Measurements from ENCODE around the gene SNTB2. TPM values are rescaled to one million over a fixed set of nuclear protein-coding genes. Genes with fewer than 3 reads are reported as not detected.

Gene SNTB2
- total RNA-seq, 1 experiment from 2014 or later = 20.2 TPM

DNA sequence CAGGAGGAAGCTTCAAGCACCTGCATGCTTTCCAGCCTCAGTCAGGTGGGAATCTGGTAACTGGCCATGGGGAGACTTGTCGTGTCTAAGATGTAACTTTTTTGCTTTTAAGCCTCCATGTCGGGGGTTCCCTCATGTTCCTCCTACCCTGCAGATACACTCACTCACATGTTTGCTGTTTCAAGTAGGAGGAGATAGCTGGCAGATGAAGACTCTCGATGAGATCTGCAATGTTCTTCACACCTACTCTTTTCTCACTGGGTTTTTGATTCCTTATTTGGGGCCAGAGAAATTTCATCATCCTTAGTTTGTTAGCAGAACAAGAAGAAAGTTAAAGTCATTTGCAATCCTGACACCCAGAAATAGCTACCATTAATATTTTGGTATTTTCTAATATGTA, 29.8 kb upstream of the SNTB2 start:
- Mint-ChIP-seq H3K27ac (no peak overlapping the region), H3K36me3 (ENCODE audit: insufficient read depth in 1 of 3, low read depth in 3 of 3) (peaks cover 51 to 83% (median 77%) of the 10 kb centered on the region in 3 experiments), H3K4me3 (no peak overlapping the region), H3K9me3 (no peaks in the 10 kb centered on the region), H3K27me3 (ENCODE audit: low read depth) (no peaks in the 10 kb centered on the region), H3K4me1 (no peaks in the 10 kb centered on the region)
- Histone ChIP-seq H2BK20ac (ENCODE audit: low read depth, low read length, poor library complexity, severe bottlenecking) (no peak overlapping the region), H3K9me3 (ENCODE audit: control insufficient read depth, low read depth, low read length) (no peaks in the 10 kb centered on the region), H3K23ac (ENCODE audit: insufficient read length, low read depth, low read length) (no peak overlapping the region), H3K18ac (ENCODE audit: insufficient read length, low read depth, low read length) (no peak overlapping the region), H3K4me2 (ENCODE audit: insufficient read depth, insufficient read length, low read length) (no peak overlapping the region), H3K9ac (ENCODE audit: extremely low read depth, insufficient read length, low read length) (no peak overlapping the region), H4K5ac (ENCODE audit: insufficient read length, low read depth, low read length) (no peak overlapping the region), H3T11ph (ENCODE audit: low read length) (no peak overlapping the region), H3K4ac (ENCODE audit: low read depth, low read length) (no peak overlapping the region), H3K56ac (ENCODE audit: insufficient read length, low read depth, low read length) (no peak overlapping the region), H4K91ac (ENCODE audit: insufficient read length, low read depth, low read length) (no peak overlapping the region), H3K14ac (ENCODE audit: insufficient read depth, low read length) (no peak overlapping the region), H3K4me1 (ENCODE audit: insufficient read depth, low read length) (no peaks in the 10 kb centered on the region), H4K20me1 (ENCODE audit: control insufficient read depth, insufficient read depth, insufficient read length) (no peaks in the 10 kb centered on the region), H2BK15ac (ENCODE audit: low read depth, low read length) (no peak overlapping the region), H3K79me2 (ENCODE audit: insufficient read depth, low read length) (no peaks in the 10 kb centered on the region), H3K23me2 (ENCODE audit: insufficient read length, low read depth, low read length, poor library complexity, severe bottlenecking) (no peaks in the 10 kb centered on the region), H2AK5ac (ENCODE audit: insufficient read length, low read length) (no peak overlapping the region), H2BK5ac (ENCODE audit: insufficient read length, low read length) (no peak overlapping the region), H2BK120ac (ENCODE audit: low read depth, low read length, poor library complexity, severe bottlenecking) (no peak overlapping the region), H2AFZ (ENCODE audit: low read length) (no peak overlapping the region), H4K8ac (replicated peaks; ENCODE audit: insufficient read length, low read depth, low read length) (no peak overlapping the region), H3K27me3 (ENCODE audit: insufficient read depth, low read length) (no peaks in the 10 kb centered on the region), H3K79me1 (ENCODE audit: insufficient read depth, low read depth, low read length, poor library complexity, severe bottlenecking) (no peaks in the 10 kb centered on the region), H2BK12ac (ENCODE audit: insufficient read length, low read depth, low read length) (no peak overlapping the region), H3K27ac (ENCODE audit: insufficient read length, low read depth, low read length) (no peak overlapping the region)
- no peak for DNase-seq
- WGBS (ENCODE audit: extremely low coverage, insufficient read length, low lambda C conversion rate) = no CpG with 5 or more reads among the region's 3 CpGs
- TF ChIP-seq, protein P1, sequence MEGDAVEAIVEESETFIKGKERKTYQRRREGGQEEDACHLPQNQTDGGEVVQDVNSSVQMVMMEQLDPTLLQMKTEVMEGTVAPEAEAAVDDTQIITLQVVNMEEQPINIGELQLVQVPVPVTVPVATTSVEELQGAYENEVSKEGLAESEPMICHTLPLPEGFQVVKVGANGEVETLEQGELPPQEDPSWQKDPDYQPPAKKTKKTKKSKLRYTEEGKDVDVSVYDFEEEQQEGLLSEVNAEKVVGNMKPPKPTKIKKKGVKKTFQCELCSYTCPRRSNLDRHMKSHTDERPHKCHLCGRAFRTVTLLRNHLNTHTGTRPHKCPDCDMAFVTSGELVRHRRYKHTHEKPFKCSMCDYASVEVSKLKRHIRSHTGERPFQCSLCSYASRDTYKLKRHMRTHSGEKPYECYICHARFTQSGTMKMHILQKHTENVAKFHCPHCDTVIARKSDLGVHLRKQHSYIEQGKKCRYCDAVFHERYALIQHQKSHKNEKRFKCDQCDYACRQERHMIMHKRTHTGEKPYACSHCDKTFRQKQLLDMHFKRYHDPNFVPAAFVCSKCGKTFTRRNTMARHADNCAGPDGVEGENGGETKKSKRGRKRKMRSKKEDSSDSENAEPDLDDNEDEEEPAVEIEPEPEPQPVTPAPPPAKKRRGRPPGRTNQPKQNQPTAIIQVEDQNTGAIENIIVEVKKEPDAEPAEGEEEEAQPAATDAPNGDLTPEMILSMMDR (conservative IDR thresholded peaks at IDR 0.05) = no peak
